GM23248 (cell line): ENCODE data around the gene PNKP.

Experiments
- EZH2 ChIP-seq: fragments of 200-600 bp; sonication (generic); IDR thresholded peaks from 2 replicates; pipeline ENCODE4 v1.6.1; 2018; ENCODE audit warnings: antibody characterized with exemption, mild to moderate bottlenecking; ENCODE audit not compliant: insufficient read depth, poor library complexity, severe bottlenecking
- EZH2phosphoT487 ChIP-seq: fragments of 200-600 bp; sonication (generic); IDR thresholded peaks from 2 replicates; pipeline ENCODE4 v1.6.1; 2018; ENCODE audit warnings: antibody characterized with exemption, moderate library complexity, mild to moderate bottlenecking, low read depth; ENCODE audit not compliant: insufficient read depth

GRCh38 chr19:49882643-49883042, 15.3 kb upstream of the PNKP start:
- no peak for TF ChIP-seq EZH2
- no peak for TF ChIP-seq EZH2phosphoT487
